CD14-positive monocyte (primary cell): ENCODE measurements around the gene SLC16A11. TPM values are rescaled to one million over a fixed set of nuclear protein-coding genes. Genes with fewer than 3 reads are reported as not detected.

Experiments used
- DNase-seq, 3 donors: peaks; one replicate each; pipeline ENCODE4 v3.0.0-alpha.2; 2011 to 2022
- H2AFZ ChIP-seq: 2 replicates; pipeline ENCODE4 v1.6.0; 2012; ENCODE audit warnings: mild to moderate bottlenecking, low read depth, low read length, inconsistent platforms; ENCODE audit not compliant: insufficient read depth, poor library complexity, severe bottlenecking
- H3K27ac ChIP-seq, 2 donors: 1 replicate in 1 of 2; 2 replicates in 1 of 2; pipeline ENCODE4 v1.5.1; 2012 to 2013; ENCODE audit warnings: low read length in 2 of 2, control low read depth in 1 of 2, inconsistent platforms in 1 of 2, low read depth in 1 of 2, mild to moderate bottlenecking in 1 of 2
- H3K27me3 ChIP-seq, 2 donors: one replicate each; pipeline versions ENCODE4 v1.6.0 to v1.6.1; 2011 to 2013; ENCODE audit warnings: low read length in 2 of 2; ENCODE audit not compliant: control insufficient read depth in 2 of 2, insufficient read depth in 2 of 2
- H3K36me3 ChIP-seq, 2 donors: replicated peaks in 1 of 2; 1 replicate in 1 of 2; 2 replicates in 1 of 2; pipeline versions ENCODE4 v1.5.1 to v1.6.1; 2012 to 2013; ENCODE audit warnings: low read length in 2 of 2, control low read depth in 1 of 2, inconsistent platforms in 1 of 2, mild to moderate bottlenecking in 1 of 2; ENCODE audit not compliant: insufficient read depth in 2 of 2, control insufficient read depth in 1 of 2
- H3K4me1 ChIP-seq, 2 donors: 1 replicate in 1 of 2; 2 replicates in 1 of 2; pipeline versions ENCODE4 v1.5.1 to v1.6.1; 2012 to 2013; ENCODE audit warnings: low read length in 2 of 2, control low read depth in 1 of 2, inconsistent platforms in 1 of 2, mild to moderate bottlenecking in 1 of 2, moderate library complexity in 1 of 2; ENCODE audit not compliant: insufficient read depth in 2 of 2, control insufficient read depth in 1 of 2
- H3K4me2 ChIP-seq: replicated peaks from 2 replicates; pipeline ENCODE3; 2012; ENCODE audit warnings: low read length, moderate library complexity, mild to moderate bottlenecking; ENCODE audit not compliant: poor library complexity, severe bottlenecking; ENCODE audit errors: extremely low read depth
- H3K4me3 ChIP-seq, 3 experiments: fragments of 200-600 bp in 1 of 3; sonication (generic) in 1 of 3; replicated peaks in 1 of 3; 1 replicate in 2 of 3; 2 replicates in 1 of 3; pipeline ENCODE4 v1.5.1; 2011 to 2013; ENCODE audit warnings: low read length in 3 of 3, mild to moderate bottlenecking in 3 of 3, control low read depth in 2 of 3, low read depth in 2 of 3, inconsistent platforms in 1 of 3, moderate library complexity in 1 of 3
- H3K79me2 ChIP-seq: 2 replicates; pipeline ENCODE4 v1.6.0; 2012; ENCODE audit warnings: mild to moderate bottlenecking, control low read depth, inconsistent platforms, low read length, moderate library complexity; ENCODE audit not compliant: insufficient read depth
- H3K9ac ChIP-seq: 2 replicates; pipeline ENCODE4 v1.6.0; 2017; ENCODE audit warnings: low read length, mild to moderate bottlenecking; ENCODE audit not compliant: insufficient read depth, poor library complexity, severe bottlenecking
- H3K9me3 ChIP-seq, 2 donors: replicated peaks in 1 of 2; 1 replicate in 1 of 2; 2 replicates in 1 of 2; pipeline versions ENCODE4 v1.5.1 to v1.6.1; 2012 to 2013; ENCODE audit warnings: low read length in 2 of 2, control low read depth in 1 of 2; ENCODE audit not compliant: control insufficient read depth in 1 of 2, insufficient read depth in 1 of 2
- H4K20me1 ChIP-seq: 2 replicates; pipeline ENCODE4 v1.6.0; 2012; ENCODE audit warnings: mild to moderate bottlenecking, low read length, control low read depth, moderate library complexity; ENCODE audit not compliant: insufficient read depth
- H3K27ac Mint-ChIP-seq, 7 donors: one replicate each; pipeline ENCODE4 v1.8.0; 2020; ENCODE audit warnings: mild to moderate bottlenecking in 7 of 7, mixed read lengths in 7 of 7, moderate library complexity in 6 of 7, inconsistent platforms in 2 of 7
- H3K27me3 Mint-ChIP-seq, 3 donors: one replicate each; pipeline ENCODE4 v1.8.0; 2021 to 2022; ENCODE audit warnings: low read depth in 3 of 3, mild to moderate bottlenecking in 3 of 3, mixed read lengths in 3 of 3, moderate library complexity in 3 of 3, inconsistent platforms in 1 of 3
- H3K36me3 Mint-ChIP-seq, 2 donors: one replicate each; pipeline ENCODE4 v1.8.0; 2020; ENCODE audit warnings: mixed read lengths in 2 of 2, inconsistent platforms in 1 of 2, mild to moderate bottlenecking in 1 of 2
- H3K4me1 Mint-ChIP-seq: one replicate; pipeline ENCODE4 v1.8.0; 2020; ENCODE audit warnings: mild to moderate bottlenecking, mixed read lengths
- H3K4me3 Mint-ChIP-seq, 2 donors: one replicate each; pipeline ENCODE4 v1.8.0; 2020; ENCODE audit warnings: mild to moderate bottlenecking in 2 of 2, mixed read lengths in 2 of 2, moderate library complexity in 1 of 2
- H3K9me3 Mint-ChIP-seq, 7 donors: one replicate each; pipeline ENCODE4 v1.8.0; 2020 to 2022; ENCODE audit warnings: mixed read lengths in 7 of 7, mild to moderate bottlenecking in 6 of 7, moderate library complexity in 6 of 7, inconsistent platforms in 2 of 7
- CTCF ChIP-seq: fragments of 200-600 bp; IDR thresholded peaks from one replicate; pipeline ENCODE4 v1.8.0; 2022; ENCODE audit warnings: antibody characterized with exemption, mild to moderate bottlenecking
- WGBS: methylation state at CpG from one replicate; pipeline ENCODE4 v1.1.5; 2013; ENCODE audit warnings: missing lambda C conversion rate; ENCODE audit not compliant: insufficient coverage; 5-methylcytosine and 5-hydroxymethylcytosine counted together
- intact Hi-C, 2 donors: fragments of 100-400 bp; cut with micrococcal nuclease; formaldehyde crosslinking; loops; one replicate each; pipeline versions ENCODE4 v1.15.0 to v1.15.1; 2023
- polyA plus RNA-seq, 3 donors: library from polyadenylated mRNA; depleted of rRNA in 1 of 3; unstranded in 2 of 3; stranded (reverse) in 1 of 3; fragments of 300-500 nt in 2 of 3; fragments of >200 nt in 1 of 3; fragmentation: Illumina TruSeq in 2 of 3; gene quantifications; 1 replicate in 2 of 3; 2 replicates in 1 of 3; pipeline ENCODE4 v1.2.3, GENCODE V29; 2012 to 2021

The SLC16A11 gene
- polyA plus RNA-seq, 3 donors = not detected

DNA sequence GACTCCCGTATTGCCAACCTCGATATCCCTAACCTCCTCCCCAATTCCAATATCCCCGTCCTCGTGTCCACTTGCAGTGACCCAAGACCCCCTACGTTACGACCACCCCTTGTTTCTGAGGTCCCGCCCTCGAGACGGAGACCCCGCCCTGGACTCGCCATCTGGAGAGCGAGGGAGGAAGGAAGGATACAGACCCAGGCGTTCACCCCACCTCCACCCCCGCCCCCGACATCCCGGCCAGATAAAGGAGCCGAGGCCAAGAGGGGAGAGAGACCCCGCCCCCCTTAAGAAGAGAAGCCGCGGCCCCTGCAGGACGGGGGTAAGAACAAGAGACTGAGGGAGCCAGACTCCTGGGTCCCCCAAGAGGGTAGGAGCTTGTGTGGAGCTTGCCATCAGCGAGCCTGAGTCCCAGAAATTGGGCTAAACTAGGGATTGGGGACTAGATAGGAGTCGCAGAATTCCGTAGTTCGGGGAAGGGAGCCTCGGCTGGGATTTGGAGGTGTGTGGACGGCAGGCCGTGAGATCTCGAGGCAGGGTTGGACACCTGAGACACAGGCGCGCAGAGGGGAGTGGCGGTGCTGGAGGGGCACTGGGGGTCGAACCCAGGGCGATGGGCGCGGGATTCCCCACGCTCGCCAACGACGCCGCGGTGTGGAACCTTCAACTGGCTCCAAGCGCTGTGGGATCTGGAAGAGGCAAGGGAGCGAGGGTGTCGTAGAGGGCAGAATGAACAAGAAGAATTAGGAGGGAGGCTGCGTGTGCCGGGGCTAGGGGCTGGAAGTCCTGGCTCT is 20.9 kb downstream of the SLC16A11 start, which contains the start of gene BCL6B:
Gene BCL6B, plus strand, starts transcription at position 270 of the 791 bp plus-strand sequence. CDS start 622 bp downstream, outside the sequence.
- peak within 1 kb of the TSS in 2 of 3 experiments; percentile 24 to 68 for H3K4me3 ChIP-seq
- H4K20me1 ChIP-seq = no peaks in the 10 kb centered on the region
- peaks cover 30% of the 10 kb centered on the region for H3K4me1 Mint-ChIP-seq
- peak within 1 kb of the TSS; percentile 80 for H2AFZ ChIP-seq
- no peak within 1 kb of the TSS for H3K27ac ChIP-seq
- peaks cover 29 to 35% (median 33%) of the 10 kb centered on the region in 3 donors for H3K27me3 Mint-ChIP-seq
- peaks cover 0 to 3% of the 10 kb centered on the region in 2 donors for H3K9me3 ChIP-seq
- H3K36me3 Mint-ChIP-seq = peaks cover 2% of the 10 kb centered on the region in 2 donors
- peak within 1 kb of the TSS; percentile 42 to 94 (median 76) for H3K27ac Mint-ChIP-seq
- H3K4me1 ChIP-seq = peaks cover 24 to 29% of the 10 kb centered on the region in 2 donors
- H3K9ac ChIP-seq = peak within 1 kb of the TSS; percentile 27
- H3K27me3 ChIP-seq = peaks cover 0 to 25% of the 10 kb centered on the region in 2 donors
- peak within 1 kb of the TSS; percentile 77 for H3K4me2 ChIP-seq
- TF ChIP-seq CTCF = no peak
- intact Hi-C loops = loop anchor here (5.0 kb wide), 1 partner anchor 111 kb away; no protein-coding TSS in a partner anchor
- WGBS = 20% methylated on average over 32 of the region's 47 CpGs
- peak in 1 of 3 donors; percentile 19 for DNase-seq
- H3K36me3 ChIP-seq = no peaks in the 10 kb centered on the region
- H3K79me2 ChIP-seq = no peaks in the 10 kb centered on the region
- H3K9me3 Mint-ChIP-seq = peaks cover 0 to 6% (median 0%) of the 10 kb centered on the region in 7 donors
- peak within 1 kb of the TSS; percentile 78 to 91 for H3K4me3 Mint-ChIP-seq

- peaks cover 24 to 36% of the 10 kb centered on the region in 2 donors for H3K4me1 ChIP-seq
- no peak overlapping the region for H3K27ac ChIP-seq
- H3K79me2 ChIP-seq = no peaks in the 10 kb centered on the region
- peak; percentile 74 to 79 (median 77) for DNase-seq
- peaks cover 38% of the 10 kb centered on the region for H3K4me1 Mint-ChIP-seq
- peak overlapping the region; percentile 27 for H3K9ac ChIP-seq
- H3K27ac Mint-ChIP-seq = peak overlapping the region in 5 of 7 donors; percentile 26 to 84 (median 75)
- H3K4me2 ChIP-seq = peak overlapping the region; percentile 77
- peaks cover 0 to 6% (median 0%) of the 10 kb centered on the region in 7 donors for H3K9me3 Mint-ChIP-seq
- H3K27me3 ChIP-seq = peaks cover 0 to 25% of the 10 kb centered on the region in 2 donors
- H3K27me3 Mint-ChIP-seq = peaks cover 26 to 35% (median 33%) of the 10 kb centered on the region in 3 donors
- intact Hi-C loops = loop anchor here (5.0 kb wide), 1 partner anchor 110 kb away; no protein-coding TSS in a partner anchor
- peak; percentile 98 for TF ChIP-seq CTCF
- H3K36me3 ChIP-seq = peaks cover 4% of the 10 kb centered on the region in 2 donors
- WGBS = under 1% methylated on average over 46 of the region's 53 CpGs
- peaks cover 8% of the 10 kb centered on the region in 2 donors for H3K36me3 Mint-ChIP-seq
- H3K9me3 ChIP-seq = peaks cover 0 to 3% of the 10 kb centered on the region in 2 donors
- H2AFZ ChIP-seq = peak overlapping the region; percentile 80
- H3K4me3 ChIP-seq = peak overlapping the region in 2 of 3 experiments; percentile 19 to 68
- peak overlapping the region; percentile 78 to 91 for H3K4me3 Mint-ChIP-seq
- no peaks in the 10 kb centered on the region for H4K20me1 ChIP-seq
Observed at GRCh38 chr17:7021993-7022778, 21.7 kb downstream of the SLC16A11 start.
